ENCODE measurements around the gene RHBG.
"Not testable (repeated sequence)": the region's sequence is repeated elsewhere in the genome, so short reads cannot be mapped to it uniquely, and the experiment has no call there.

The RHBG gene, protein sequence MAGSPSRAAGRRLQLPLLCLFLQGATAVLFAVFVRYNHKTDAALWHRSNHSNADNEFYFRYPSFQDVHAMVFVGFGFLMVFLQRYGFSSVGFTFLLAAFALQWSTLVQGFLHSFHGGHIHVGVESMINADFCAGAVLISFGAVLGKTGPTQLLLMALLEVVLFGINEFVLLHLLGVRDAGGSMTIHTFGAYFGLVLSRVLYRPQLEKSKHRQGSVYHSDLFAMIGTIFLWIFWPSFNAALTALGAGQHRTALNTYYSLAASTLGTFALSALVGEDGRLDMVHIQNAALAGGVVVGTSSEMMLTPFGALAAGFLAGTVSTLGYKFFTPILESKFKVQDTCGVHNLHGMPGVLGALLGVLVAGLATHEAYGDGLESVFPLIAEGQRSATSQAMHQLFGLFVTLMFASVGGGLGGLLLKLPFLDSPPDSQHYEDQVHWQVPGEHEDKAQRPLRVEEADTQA

GRCh38 chr1:156368889-156369684 is at the start of gene RHBG:
RHBG (plus strand) TSS chr1:156369211; CDS start chr1:156369250, 39 bp downstream.
- DNase-seq (ENCODE audit: insufficient read length, low spot score), result no peak
- no peak for FAIRE-seq

GRCh38 chr1:156319664-156320063 is 49.3 kb upstream of the RHBG start:
- FAIRE-seq (no peak), DNase-seq (ENCODE audit: insufficient read length, low spot score) (no peak)

GRCh38 chr1:156320560-156320959 is 48.5 kb upstream of the RHBG start:
- FAIRE-seq, result no peak
- no peak for DNase-seq (ENCODE audit: insufficient read length, low spot score)

DNA sequence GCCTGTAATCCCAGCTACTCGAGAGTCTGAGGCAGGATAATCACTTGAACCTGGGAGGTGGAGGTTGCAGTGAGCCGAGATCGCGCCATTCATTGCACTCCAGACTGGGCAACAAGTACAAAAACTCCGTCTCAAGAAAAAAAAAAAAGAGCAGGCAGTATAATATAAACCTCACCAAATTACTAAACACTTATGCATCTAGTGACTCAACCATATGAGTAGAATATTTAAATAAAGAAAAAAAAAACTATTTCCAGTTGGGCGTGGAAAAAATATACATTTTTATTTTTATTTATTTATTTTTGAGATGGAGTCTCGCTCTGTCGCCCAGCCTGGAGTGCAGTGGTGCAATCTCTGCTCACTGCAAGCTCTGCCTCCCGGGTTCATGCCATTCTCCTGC is 45.8 kb upstream of the RHBG start:
- not testable (repeated sequence) for DNase-seq (ENCODE audit: insufficient read length, low spot score); FAIRE-seq

DNA sequence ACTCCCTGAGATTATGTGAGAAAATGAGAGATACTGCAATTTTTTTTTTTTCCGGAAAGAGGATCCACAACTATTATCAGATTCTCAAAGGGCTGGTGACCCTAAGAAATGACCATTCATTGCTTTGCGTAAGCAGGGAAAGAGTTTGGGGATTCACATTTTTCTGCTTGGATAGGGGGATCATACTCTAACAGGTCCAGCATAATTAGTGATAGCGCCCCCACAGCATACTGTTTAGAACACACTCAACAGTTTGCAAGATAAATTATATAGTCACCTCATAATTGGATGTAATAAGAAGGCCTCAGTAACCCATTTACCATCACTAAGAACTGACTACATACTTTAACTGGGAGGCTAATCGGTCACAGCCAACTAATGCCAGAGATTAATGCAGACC is 32.8 kb upstream of the RHBG start:
- DNase-seq (ENCODE audit: insufficient read length, low spot score), result no peak

DNA sequence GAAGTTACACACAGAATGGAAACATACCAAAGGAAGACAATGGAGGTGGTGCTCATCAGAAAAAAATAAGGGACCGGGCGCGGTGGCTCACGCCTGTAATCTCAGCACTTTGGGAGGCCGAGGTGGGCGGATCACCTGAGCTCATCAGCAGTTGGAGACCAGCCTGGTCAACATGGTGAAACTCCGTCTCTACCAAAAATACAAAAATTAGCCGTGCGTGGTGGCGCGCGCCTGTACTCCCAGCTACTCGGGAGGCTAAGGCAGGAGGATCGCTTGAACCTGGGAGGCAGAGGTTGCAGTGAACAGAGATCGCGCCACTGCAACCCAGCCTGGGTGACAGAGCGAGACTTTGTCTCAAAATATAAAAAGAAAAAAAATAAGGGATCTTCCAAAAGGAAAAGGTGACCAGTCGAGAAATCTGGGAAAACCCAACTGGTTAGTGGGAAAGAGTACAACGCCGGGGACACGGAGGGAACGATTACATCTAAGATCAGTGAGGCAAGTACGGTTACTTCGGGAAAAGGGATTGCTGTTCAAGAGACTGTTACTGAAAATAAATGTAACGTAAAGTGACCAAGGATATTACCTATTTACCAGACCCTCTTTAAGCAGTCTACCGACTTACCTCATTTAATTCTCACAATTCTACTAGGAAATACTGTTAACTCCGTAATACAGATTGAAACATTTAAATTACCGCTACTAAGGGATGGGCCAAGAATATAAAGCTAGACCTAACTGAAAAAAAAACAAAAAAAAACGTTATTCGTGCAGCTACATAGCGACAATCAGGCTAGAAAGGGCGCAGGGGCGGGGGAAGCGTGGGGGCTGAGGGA is 31.7 kb upstream of the RHBG start:
- no peak for FAIRE-seq
- DNase-seq (ENCODE audit: insufficient read length, low spot score), result no peak

More for the DNA sequence above, 32.8 kb upstream of the RHBG start:
- FAIRE-seq, result no peak

GRCh38 chr1:156337888-156338179 is 31.2 kb upstream of the RHBG start:
- FAIRE-seq (peak; percentile 60), DNase-seq (ENCODE audit: insufficient read length, low spot score) (no peak)

DNA sequence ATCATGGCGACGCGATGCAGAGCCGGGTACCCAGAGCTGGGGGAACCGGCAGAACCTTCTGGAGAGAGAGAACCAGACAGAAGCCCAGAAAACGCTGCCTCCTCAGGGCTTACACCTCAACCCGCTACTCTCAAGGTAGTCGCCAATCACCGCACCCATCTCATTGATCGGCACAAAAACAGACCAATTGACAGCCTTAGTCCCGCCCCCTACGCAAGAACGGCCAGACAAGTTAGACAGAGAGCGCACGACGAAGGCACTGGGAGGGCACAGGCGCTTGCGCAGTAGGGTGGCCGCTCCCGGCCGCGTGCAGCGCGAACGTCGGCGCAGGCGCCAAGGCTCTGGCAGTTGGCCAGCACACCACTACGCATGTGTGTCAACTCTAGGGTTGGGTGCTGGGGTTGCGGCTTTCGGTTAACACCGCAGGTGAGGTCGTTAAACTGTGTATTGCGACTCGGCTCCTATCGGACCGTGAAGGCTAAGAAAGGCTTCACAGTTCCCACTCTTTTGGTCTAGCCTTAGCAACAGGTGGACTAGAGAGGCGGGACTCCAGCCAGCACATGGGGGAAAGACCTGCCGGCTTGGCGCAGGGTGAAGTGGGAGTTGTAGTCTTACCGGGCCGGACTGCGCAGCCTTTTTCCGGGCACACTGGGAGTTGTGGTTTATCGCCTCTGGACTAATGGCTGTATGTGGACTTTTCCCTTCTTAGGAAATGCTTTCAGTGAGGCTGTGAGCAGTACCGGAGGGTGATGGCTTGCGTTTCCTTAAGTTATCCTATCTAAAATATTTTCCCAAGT is 30.6 kb upstream of the RHBG start, which contains the start of the genes CCT3 and TSACC:
Gene CCT3 (minus strand): TSS at position 113 of the 797 bp plus-strand sequence. CDS start 108 bp downstream, at position 5.
Gene TSACC (plus strand): TSS at position 347 of the 797 bp plus-strand sequence. CDS start 1,232 bp downstream, outside the sequence.
- peak; percentile 93 for DNase-seq (ENCODE audit: insufficient read length, low spot score)
- FAIRE-seq, result peak; percentile 98

DNA sequence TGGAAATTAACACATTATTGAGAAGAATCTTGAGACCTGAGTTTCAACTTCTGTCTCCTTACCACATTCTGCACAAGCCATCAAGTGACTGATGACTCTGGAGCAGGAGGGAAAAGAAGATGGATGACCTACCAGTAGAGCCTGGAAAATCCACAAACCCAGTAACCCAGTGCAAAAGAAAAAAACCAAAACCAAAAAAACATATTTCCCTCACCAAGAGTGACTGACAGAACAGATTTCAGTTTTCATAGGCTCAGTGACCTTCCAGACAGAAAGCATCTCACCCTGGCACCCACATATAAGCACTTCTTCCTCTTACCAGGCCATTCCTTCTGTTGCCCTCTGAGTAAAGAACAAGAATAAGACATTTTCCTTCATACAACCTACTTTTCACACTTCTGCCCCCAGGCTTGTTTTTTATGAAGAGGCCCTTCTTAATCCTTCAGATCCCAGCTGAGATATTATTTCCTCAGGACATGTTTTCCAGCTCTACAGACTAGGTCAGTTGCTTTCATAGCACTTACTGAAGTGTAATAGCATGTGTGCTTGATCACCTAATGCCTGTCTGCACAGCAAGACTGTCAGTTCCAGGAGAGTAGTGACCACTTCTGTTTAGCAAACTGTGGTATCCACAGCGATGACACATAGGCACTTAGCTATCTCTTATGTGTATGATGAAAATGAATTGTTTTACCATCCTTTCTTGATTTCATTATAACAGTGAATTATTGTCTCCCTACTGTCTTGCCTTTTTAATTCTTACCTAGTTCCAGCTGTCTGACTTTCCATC is 26.6 kb upstream of the RHBG start:
- DNase-seq (ENCODE audit: insufficient read length, low spot score) (no peak), FAIRE-seq (no peak)

- DNase-seq (ENCODE audit: insufficient read length, low spot score) (no peak), FAIRE-seq (no peak)
These were observed 24.6 kb upstream of the RHBG start for GRCh38 chr1:156344409-156344808.

DNA sequence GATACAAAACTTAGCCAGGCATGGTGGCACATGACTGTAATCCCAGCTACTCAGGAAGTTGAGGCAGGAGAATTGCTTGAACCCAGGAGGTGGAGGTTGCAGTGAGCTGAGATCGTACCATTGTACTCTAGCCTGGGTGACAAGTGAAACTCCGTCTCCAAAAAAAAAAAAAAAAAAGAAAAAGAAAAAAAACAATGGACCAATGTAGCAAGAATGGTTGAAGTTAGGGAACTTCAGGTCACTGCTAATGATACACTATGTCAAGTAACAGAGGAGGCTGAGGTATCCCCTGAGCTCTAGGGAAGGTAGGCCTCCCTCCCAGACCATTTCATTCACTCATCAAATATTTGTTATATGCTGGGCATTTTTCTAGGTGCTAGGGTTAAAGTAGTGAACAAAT is 23.0 kb upstream of the RHBG start:
- not testable (repeated sequence) for DNase-seq (ENCODE audit: insufficient read length, low spot score); FAIRE-seq

- no peak for DNase-seq (ENCODE audit: insufficient read length, low spot score)
- FAIRE-seq, result no peak
These were observed 22.4 kb upstream of the RHBG start for GRCh38 chr1:156346636-156347035.

- DNase-seq (ENCODE audit: insufficient read length, low spot score) (no peak), FAIRE-seq (no peak)
These were observed 21.7 kb upstream of the RHBG start for GRCh38 chr1:156347331-156347730.

- not testable (repeated sequence) for DNase-seq (ENCODE audit: insufficient read length, low spot score); FAIRE-seq
These were observed 16.5 kb upstream of the RHBG start for GRCh38 chr1:156352481-156352880.

- DNase-seq (ENCODE audit: insufficient read length, low spot score) (no peak), FAIRE-seq (no peak)
These were observed 12.6 kb upstream of the RHBG start for GRCh38 chr1:156356262-156356874.

GRCh38 chr1:156356875-156357534 is 12.0 kb upstream of the RHBG start:
- peak; percentile 77 for DNase-seq (ENCODE audit: insufficient read length, low spot score)
- peak; percentile 31 for FAIRE-seq

GRCh38 chr1:156357977-156358376 is 11.0 kb upstream of the RHBG start:
- DNase-seq (ENCODE audit: insufficient read length, low spot score), result no peak
- FAIRE-seq, result no peak

GRCh38 chr1:156358641-156359040 is 10.4 kb upstream of the RHBG start:
- DNase-seq (ENCODE audit: insufficient read length, low spot score) (no peak), FAIRE-seq (no peak)
